ENCODE data around the gene CXCL6. TPM values are rescaled to one million over a fixed set of nuclear protein-coding genes. Genes with fewer than 3 reads are reported as not detected.

CXCL6 gene
- polyA plus RNA-seq, 1 of the 3 experiments (the other 2 are of a cell fraction): 0.02 TPM

DNA sequence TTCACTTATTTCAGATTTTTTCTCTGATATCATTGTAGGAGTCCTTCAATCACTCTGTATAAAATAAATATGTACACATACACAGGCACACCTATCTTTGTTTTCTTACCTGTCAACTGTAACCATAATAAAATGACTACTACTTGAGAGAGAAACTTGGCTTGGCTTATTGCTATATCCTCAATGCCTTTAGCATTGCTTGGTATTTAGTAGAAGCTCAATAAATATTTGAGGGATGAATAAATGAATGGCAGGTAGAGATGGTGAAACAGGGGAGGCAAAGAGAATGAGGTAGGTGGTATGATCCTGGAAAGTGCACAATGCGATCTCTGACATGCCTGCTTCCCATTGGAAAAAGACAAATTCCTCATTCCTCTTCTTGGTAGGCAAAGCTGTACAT is 21.8 kb upstream of the CXCL6 start:
- no peaks in the 10 kb centered on the region for H3K36me3 ChIP-seq (replicated peaks in 1 of 2; ENCODE audit: control insufficient read depth in 1 of 2, insufficient read depth in 2 of 2, low read length in 1 of 2)
- TF ChIP-seq, protein P1, sequence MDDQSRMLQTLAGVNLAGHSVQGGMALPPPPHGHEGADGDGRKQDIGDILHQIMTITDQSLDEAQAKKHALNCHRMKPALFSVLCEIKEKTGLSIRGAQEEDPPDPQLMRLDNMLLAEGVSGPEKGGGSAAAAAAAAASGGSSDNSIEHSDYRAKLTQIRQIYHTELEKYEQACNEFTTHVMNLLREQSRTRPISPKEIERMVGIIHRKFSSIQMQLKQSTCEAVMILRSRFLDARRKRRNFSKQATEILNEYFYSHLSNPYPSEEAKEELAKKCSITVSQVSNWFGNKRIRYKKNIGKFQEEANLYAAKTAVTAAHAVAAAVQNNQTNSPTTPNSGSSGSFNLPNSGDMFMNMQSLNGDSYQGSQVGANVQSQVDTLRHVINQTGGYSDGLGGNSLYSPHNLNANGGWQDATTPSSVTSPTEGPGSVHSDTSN (IDR thresholded peaks at IDR 0.05): no peak
- TF ChIP-seq, protein P2, sequence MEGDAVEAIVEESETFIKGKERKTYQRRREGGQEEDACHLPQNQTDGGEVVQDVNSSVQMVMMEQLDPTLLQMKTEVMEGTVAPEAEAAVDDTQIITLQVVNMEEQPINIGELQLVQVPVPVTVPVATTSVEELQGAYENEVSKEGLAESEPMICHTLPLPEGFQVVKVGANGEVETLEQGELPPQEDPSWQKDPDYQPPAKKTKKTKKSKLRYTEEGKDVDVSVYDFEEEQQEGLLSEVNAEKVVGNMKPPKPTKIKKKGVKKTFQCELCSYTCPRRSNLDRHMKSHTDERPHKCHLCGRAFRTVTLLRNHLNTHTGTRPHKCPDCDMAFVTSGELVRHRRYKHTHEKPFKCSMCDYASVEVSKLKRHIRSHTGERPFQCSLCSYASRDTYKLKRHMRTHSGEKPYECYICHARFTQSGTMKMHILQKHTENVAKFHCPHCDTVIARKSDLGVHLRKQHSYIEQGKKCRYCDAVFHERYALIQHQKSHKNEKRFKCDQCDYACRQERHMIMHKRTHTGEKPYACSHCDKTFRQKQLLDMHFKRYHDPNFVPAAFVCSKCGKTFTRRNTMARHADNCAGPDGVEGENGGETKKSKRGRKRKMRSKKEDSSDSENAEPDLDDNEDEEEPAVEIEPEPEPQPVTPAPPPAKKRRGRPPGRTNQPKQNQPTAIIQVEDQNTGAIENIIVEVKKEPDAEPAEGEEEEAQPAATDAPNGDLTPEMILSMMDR (IDR thresholded peaks at IDR 0.05): no peak
- no peak for TF ChIP-seq RCOR1 (IDR thresholded peaks at IDR 0.05; ENCODE audit: low read length)
- TF ChIP-seq, protein P3, sequence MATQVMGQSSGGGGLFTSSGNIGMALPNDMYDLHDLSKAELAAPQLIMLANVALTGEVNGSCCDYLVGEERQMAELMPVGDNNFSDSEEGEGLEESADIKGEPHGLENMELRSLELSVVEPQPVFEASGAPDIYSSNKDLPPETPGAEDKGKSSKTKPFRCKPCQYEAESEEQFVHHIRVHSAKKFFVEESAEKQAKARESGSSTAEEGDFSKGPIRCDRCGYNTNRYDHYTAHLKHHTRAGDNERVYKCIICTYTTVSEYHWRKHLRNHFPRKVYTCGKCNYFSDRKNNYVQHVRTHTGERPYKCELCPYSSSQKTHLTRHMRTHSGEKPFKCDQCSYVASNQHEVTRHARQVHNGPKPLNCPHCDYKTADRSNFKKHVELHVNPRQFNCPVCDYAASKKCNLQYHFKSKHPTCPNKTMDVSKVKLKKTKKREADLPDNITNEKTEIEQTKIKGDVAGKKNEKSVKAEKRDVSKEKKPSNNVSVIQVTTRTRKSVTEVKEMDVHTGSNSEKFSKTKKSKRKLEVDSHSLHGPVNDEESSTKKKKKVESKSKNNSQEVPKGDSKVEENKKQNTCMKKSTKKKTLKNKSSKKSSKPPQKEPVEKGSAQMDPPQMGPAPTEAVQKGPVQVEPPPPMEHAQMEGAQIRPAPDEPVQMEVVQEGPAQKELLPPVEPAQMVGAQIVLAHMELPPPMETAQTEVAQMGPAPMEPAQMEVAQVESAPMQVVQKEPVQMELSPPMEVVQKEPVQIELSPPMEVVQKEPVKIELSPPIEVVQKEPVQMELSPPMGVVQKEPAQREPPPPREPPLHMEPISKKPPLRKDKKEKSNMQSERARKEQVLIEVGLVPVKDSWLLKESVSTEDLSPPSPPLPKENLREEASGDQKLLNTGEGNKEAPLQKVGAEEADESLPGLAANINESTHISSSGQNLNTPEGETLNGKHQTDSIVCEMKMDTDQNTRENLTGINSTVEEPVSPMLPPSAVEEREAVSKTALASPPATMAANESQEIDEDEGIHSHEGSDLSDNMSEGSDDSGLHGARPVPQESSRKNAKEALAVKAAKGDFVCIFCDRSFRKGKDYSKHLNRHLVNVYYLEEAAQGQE (IDR thresholded peaks at IDR 0.05; ENCODE audit: low read depth, low read length): no peak
- TF ChIP-seq FOXJ3 (CRISPR knock-in tag; IDR thresholded peaks at IDR 0.05): no peak
- TF ChIP-seq FOXM1 (IDR thresholded peaks at IDR 0.05; ENCODE audit: low read depth): no peak
- no peak for TF ChIP-seq TCF12 (IDR thresholded peaks at IDR 0.05)
- no peak for TF ChIP-seq RFX5 (IDR thresholded peaks at IDR 0.05; ENCODE audit: low read length)
- no peak for TF ChIP-seq SIN3A (IDR thresholded peaks at IDR 0.05; ENCODE audit: borderline replicate concordance, low read depth, low read length)
- TF ChIP-seq, protein P4, sequence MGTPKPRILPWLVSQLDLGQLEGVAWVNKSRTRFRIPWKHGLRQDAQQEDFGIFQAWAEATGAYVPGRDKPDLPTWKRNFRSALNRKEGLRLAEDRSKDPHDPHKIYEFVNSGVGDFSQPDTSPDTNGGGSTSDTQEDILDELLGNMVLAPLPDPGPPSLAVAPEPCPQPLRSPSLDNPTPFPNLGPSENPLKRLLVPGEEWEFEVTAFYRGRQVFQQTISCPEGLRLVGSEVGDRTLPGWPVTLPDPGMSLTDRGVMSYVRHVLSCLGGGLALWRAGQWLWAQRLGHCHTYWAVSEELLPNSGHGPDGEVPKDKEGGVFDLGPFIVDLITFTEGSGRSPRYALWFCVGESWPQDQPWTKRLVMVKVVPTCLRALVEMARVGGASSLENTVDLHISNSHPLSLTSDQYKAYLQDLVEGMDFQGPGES (IDR thresholded peaks at IDR 0.05; ENCODE audit: low read depth, low read length): no peak
- no peak for TF ChIP-seq MEF2A (IDR thresholded peaks at IDR 0.05; ENCODE audit: borderline replicate concordance, low read depth)
- TF ChIP-seq, protein P5, sequence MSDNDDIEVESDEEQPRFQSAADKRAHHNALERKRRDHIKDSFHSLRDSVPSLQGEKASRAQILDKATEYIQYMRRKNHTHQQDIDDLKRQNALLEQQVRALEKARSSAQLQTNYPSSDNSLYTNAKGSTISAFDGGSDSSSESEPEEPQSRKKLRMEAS (IDR thresholded peaks at IDR 0.05; ENCODE audit: low read depth): no peak
- no peak for TF ChIP-seq ELF1 (IDR thresholded peaks at IDR 0.05)
- TF ChIP-seq TAF1 (IDR thresholded peaks at IDR 0.05; ENCODE audit: borderline replicate concordance, low read depth, low read length): no peak
- 13% methylated on average over 1 of the region's 1 CpG for WGBS (ENCODE audit: low lambda C conversion rate)
- H3F3A ChIP-seq (replicated peaks; ENCODE audit: insufficient read depth): no peaks in the 10 kb centered on the region
- H3K4me2 ChIP-seq: no peak overlapping the region
- H3K9me3 ChIP-seq: no peaks in the 10 kb centered on the region
- H3K79me2 ChIP-seq (ENCODE audit: insufficient read depth): no peaks in the 10 kb centered on the region
- H4K20me1 ChIP-seq (ENCODE audit: insufficient read depth): no peaks in the 10 kb centered on the region
- DNase-seq: no peak
- no peak overlapping the region for H3K9ac ChIP-seq
- no peaks in the 10 kb centered on the region for H3K4me1 ChIP-seq (ENCODE audit: control insufficient read depth in 1 of 2, insufficient read depth in 2 of 2, low read depth in 1 of 2, low read length in 1 of 2)
- H2AFZ ChIP-seq (ENCODE audit: low read depth): no peak overlapping the region
- no peak overlapping the region for H3K4me3 ChIP-seq (ENCODE audit: low read depth in 2 of 2, low read length in 1 of 2)
- H3K27me3 ChIP-seq (ENCODE audit: insufficient read depth): no peaks in the 10 kb centered on the region
- no peak overlapping the region for H3K27ac ChIP-seq (ENCODE audit: low read depth in 2 of 2, low read length in 1 of 2)
- H3K9me2 ChIP-seq: no peaks in the 10 kb centered on the region
- ChIA-PET POLR2A (no interaction called here), CTCF (no interaction called here)
